Dermis microvascular lymphatic vessel endothelial cell (primary cell): ENCODE results near the gene CAP1. TPM values are rescaled to one million over a fixed set of nuclear protein-coding genes. Genes with fewer than 3 reads are reported as not detected.

Source experiments
- DNase-seq, 2 donors: peaks; one replicate each; pipeline versions ENCODE4 v3.0.0 to v3.0.0-alpha.2; 2010; ENCODE audit warnings: low read depth in 2 of 2
- total RNA-seq: library from RNA; depleted of rRNA; stranded (reverse); fragments of >200 nt; gene quantifications from 2 replicates; pipeline ENCODE4 v1.2.1, GENCODE V29; 2014

The CAP1 gene
- total RNA-seq, 1 donor from 2014 or later = 408 TPM

DNA sequence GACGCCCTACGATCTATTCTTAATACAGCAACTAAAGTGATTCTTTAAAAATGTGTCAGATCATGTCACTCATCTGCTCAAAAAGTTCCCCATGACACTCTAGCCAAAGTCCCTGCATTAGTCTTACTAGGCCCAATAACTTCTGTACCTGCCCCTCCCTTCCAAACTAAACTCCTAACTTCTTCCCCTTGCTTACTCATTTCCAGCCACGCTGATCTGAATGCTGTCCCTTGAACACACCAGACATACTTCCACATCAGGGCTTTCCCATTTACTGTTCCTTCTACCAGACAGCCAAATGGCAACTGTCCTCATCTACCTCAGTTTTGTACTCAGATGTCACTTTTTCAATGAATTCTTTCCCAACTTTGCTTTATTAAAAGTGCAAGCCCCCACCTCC lies 55.3 kb downstream of the CAP1 start:
- DNase-seq = no peak

DNA sequence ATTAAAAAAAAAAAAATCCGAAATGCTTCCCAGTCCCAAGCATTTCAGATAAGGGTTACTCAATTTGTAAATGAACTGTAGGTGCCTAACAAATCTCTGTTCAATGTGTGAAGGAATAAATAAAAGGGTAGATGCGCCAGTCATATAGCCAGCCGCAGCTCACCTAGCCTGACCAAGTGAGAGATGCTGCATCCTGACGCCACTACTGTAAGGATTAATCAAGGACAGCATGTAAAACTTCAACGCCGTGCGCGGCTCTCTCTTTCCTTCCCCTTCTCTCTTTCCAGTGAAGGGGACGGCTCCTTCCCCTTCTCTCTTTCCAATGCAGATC lies 56.1 kb downstream of the CAP1 start:
- no peak for DNase-seq

DNA sequence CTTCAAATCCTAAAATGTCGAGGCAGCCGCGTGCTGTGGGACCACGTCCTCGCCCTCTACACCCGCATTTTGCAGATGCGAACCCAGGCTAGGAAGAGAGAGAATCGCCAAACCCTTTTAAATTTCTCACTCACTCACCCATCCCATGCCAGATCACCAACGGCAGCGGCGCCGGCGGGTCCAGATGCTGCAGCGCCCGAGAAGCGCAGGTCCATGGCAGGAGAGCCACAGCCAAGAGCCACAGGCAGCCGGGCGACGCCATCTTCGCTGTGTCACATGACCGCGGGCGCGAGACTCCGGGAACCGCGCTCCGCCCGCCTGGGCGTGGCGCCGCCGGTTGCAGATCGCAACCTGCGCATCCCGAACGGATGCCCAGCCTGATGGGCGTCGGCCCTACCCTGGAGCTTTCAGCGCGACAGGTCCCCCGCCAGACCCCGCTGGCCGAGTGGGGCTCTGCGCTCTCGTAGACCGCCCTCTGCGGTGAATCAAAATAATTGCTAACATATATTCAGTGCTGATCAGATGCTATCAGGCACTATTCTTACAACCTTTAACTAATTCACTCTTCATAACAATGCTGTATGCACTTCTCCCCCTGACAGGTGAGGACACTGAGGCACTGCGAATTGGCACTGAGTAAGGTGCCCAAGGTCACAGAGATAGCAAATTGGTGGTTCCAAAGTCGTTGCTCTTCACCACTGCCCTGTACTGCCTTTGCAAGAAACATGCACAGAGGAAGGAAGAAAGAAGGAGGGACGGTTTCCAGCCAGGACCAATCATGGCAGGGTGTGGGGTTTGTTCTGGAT lies 56.7 kb downstream of the CAP1 start, which contains the start of gene PPT1:
PPT1 (minus strand) TSS at position 276 of the 806 bp plus-strand sequence; CDS start at position 262, 14 bp downstream.
- DNase-seq = peak; percentile 34 to 72

DNA sequence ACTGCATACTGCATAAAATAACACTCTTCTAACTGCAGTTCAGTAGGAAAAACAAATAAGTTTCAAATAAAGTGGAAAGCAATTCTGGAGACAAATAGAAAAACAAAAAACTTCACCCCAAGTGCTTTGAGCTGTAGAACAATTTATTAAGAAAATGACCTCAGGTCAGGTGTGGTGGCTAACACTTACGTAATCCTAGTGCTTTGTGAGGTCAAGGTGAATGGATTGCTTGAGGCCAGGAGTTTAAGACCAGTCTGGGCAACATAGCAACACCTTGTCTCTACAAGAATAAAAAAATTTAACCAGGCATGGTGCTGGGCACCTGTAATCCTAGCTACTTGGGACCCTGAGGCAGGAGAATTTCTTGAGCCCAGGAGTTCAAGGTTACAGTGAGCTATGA lies 61.5 kb downstream of the CAP1 start:
- DNase-seq = no peak

DNA sequence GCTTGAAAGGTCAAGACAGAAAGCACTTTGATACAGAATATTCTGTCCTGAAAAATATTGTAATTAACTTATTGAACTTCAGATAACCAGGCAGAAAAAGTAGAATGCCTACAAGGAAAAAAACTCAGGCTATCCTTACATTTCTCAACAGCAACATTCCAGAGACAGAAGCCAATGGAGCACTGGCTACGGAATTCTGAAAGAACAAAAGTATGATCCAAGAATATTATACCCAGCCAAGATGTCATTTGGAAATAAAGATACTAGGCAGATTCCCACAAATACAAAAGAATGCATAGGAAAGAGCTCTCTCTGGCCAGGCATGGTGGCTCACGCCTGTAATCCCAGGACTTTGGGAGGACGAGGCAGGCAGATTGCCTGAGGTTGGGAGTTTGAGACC lies 62.4 kb downstream of the CAP1 start:
- DNase-seq = no peak

DNA sequence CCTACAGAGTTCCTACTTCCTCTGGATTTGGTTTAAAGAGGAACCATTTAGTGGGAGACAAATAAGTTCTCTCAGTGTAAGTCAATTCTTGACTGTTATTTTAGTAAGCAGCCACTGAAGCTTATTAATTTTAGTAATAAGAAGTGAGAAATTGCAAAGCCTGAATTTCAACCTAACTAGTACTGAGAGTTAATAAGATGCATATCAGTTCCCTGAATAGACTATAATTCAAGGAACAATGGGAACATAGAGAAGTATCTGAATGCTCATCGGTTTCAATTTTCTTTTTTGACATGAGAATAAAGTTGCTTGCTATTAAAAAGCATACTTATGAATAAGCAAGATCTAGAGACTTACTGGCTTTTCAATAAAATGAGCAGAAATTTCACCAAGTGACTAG lies 64.5 kb downstream of the CAP1 start:
- no peak for DNase-seq

DNA sequence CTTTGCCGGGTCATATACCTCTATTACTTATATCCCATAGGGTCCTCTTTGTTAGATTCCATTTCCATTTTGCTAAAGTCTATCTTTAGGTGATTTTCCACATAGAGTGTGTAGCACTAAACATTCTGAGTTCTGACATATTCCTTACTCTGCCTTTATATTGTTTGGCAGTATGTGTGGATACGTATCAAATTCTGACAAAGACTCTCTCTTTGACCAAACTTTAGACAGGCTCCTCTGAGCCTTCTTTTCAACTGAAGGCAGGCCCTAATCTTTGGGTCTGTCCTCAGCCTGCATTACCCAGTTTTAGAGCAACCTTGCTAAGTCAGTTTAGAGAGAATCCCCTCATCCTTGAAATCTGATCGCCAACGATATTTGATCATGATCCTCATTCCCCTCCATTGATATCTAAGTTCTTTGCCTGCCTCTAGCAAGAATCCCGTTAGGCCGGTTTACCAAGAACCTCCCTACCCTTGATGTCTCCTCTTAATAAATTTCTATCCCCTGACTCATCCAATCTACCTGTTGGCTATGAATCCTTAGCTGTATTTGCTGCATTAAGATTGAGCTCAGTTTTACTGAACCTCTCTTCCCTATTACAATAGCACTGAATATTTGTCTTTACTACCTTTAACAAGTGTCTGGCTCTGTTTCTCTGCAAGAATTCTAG lies 66.9 kb downstream of the CAP1 start:
- no peak for DNase-seq

DNA sequence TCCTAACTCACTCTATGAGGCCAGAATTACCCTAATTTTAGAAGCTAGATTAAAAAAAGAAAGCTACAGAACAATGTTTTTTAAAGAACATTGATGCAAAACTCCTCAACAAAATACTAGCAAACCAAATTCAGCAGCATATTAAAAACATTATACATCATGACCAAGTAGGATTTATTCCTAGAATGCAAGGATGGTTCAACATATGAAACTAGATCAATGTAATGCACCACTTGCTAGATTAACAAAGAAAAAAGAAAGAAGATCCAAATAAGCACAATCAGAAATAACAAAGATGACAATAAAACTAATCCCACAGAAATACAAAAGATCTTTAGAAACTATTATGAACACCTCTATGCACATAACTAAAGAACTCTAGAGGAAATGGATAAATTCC lies 69.9 kb downstream of the CAP1 start:
- no peak for DNase-seq

DNA sequence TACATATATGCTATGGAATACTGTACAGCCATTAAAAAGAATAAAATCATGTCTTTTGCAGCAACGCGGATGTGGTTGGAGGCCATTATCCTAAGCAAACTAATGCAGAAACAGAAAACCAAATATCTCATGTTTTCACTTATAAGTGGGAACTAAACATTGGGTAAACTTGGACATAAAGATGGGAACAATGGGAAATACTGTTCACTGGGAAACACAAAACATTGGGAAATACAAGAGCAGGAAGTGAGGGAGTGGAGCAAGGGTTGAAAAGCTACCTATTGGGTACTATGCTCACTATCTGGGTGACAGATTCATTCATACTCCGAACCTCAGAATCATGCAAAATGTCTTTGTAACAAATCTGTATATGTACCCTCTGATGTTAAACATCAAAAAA lies 73.9 kb downstream of the CAP1 start:
- no peak for DNase-seq

DNA sequence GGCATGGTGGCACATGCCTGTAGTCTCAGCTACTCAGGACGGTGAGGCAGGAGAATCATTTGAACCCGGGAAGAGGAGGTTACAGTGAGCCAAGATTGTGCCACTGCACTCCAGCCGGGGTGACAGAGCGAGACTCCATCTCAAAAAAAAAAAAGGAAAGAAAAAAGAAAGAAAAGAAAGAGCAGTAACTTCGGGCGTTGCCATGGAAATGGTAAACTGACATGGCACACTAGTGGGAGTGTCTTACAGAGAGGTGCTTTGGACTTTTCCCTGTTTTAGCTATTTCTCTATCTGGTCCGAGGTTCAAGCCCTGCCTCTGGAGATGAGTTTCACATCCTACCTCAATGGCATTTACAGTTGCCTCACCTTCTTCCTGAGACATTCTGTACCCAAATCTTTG lies 79.6 kb downstream of the CAP1 start:
- DNase-seq = no peak

Other genes starting within 250 kb of the CAP1 start
- 11.5 and 15.7 TPM in 2 replicates for gene TRIT1, start 157.2 kb upstream of the CAP1 start, total RNA-seq
- 0.38 and 0.39 TPM in 2 replicates for gene MYCL, start 138.8 kb upstream of the CAP1 start, total RNA-seq
- 0.13 and 0.51 TPM in 2 replicates for gene MFSD2A, start 85.6 kb upstream of the CAP1 start, total RNA-seq
- gene PPT1, start 56.5 kb downstream of the CAP1 start, total RNA-seq = 54.9 and 65.6 TPM in 2 replicates
- 14.1 and 17.1 TPM in 2 replicates for gene RLF, start 120.7 kb downstream of the CAP1 start, total RNA-seq
- gene TMCO2, start 207.2 kb downstream of the CAP1 start, total RNA-seq = not detected in 2 replicates
- 48.7 and 51.9 TPM in 2 replicates for gene ZMPSTE24, start 217.5 kb downstream of the CAP1 start, total RNA-seq